HG03575 (cell line): ENCODE measurements around the gene CDC37L1.
A peak's percentile ranks its signal among the peaks of the same experiment; 100 is the strongest.

Source experiments
- ATAC-seq: cut with Tn5 transposase; IDR thresholded peaks from one replicate; pipeline ENCODE4 v1.9.1; 2021; ENCODE audit not compliant: unreplicated experiment, insufficient number of reproducible peaks, low FRiP score; ENCODE audit errors: extremely low read depth

The CDC37L1 gene

DNA sequence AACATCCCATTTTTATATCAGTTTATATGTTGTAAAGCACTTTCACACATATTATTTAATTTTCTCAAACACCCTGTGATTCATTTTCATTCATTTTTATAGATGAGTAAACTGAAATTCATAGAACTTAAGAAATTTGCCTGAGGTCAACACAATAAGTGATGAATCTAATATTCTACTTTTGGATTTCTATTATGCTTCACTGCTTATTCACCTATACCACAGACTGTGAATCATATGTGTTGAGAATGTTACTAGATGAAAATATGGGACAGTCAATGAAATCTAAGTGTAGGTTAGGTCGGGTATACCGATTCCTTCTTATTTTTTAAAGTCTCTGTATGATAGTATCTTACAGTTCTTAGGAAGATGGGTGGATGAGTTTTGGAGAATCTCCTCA, 24.8 kb downstream of the CDC37L1 start:
- no peak for ATAC-seq

DNA sequence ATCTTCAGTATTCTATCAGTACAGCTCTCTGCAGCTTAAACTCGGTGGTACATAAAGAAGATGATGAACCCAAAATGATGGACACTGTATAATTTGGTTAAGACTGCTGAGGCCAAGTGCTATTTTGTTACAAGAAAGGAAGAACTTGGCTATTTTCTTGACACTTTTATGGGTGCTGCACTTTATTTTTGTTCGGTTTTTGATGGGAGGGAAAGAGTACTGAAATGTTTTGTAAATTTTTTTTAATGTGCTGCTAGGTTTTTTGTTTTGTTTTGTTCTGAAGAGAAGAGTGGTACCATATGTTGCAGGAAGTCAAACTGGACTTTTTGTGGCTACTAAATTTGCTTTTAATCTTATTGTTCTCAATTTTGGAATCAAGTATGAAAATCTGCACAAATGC, 26.7 kb downstream of the CDC37L1 start:
- no peak for ATAC-seq

DNA sequence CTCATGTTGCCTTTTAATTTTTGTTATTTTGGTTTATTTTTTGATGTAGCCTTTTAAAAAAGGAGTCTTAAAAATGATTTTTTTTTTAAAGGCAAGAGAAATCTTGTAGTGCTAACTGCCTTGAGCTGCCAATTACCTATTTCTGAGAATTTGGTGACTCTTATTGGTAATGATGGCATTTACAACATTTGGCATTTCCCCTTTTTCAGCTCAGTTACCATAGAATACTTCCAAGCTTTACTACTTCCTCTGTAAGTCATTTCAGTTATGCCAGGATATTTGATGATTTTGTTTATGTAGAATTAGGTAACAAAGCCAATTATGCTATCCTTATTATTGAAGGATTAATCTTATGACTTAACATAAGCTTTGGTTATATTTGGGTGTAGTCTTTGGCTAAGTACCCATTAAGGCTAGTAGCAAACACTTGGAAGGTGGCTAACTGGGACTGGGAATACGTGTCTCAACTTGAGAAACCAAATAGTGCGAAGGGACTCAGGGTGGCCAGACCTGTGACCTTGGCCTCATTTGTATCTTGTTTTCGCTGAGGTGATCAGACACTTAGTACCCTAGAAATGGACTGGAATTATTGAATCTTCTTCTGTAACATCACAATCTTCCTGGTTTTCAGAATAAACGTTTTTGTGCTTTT, 27.7 kb downstream of the CDC37L1 start:
- ATAC-seq, result no peak

DNA sequence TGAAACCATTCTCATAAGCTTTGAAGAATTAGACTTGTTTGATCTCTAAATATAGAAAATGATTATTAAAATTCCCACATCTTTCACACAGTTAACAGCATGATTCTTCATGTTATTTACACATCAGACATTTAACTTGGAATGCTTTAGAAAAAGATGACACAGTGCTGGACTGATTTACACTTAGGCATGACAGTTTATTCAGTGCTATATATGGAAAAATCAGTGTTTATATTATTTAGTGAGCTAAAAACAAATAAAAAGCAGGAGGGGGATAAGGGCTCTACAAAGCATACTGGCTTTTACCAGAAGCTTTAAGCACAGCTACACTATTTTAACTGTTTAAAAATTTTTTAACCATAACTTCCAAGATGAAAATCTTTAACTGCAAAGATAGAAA, 30.0 kb downstream of the CDC37L1 start:
- ATAC-seq, result no peak

DNA sequence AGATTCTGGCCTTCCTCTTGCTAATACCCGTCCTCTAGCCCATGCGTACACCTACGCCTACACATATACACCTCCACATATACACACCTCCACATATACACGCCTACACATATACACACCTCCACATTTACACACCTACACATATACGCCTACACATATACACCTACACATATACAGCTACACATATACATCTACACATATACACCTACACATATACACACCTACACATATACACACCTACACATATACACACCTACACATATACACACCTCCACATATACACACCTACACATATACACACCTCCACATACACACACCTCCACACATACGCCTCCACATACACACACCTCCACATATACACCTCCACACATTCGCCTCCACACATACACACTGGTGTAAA, 34.5 kb downstream of the CDC37L1 start:
- ATAC-seq, result no peak

DNA sequence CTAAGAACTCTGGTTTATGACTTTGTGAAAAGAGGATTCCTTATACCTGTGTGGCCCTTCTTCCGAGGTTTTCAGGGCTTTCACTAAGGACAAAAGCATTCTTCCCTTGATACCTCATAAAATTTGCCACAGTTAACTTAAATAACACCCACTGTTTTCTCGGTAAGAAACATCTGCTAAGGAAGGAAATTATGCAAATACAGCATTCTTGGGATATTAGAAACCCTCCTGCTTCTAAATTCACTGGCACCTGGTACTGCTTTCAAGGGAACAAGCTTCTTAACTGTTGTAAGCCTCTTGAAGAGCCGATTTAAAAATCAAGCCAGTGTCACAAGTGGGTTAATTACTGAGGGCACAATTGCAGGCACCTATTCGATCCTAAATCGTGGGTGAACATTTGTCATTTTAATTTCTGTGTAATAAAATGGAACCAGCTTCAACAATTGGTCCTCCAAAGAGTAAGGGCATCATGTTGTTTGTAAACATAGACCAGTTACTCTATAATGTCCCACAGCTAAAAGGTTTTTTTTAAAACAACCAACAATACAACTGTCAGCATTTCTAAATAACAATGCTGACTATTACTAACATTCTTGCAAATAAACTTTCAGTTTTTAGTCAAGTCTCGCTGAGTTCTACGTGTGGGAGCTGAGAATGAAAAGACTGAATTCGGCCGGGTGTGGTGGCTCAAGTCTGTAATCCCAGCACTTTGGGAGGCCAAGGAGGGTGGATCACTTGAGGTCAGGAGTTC, 35.1 kb downstream of the CDC37L1 start:
- ATAC-seq, result no peak

DNA sequence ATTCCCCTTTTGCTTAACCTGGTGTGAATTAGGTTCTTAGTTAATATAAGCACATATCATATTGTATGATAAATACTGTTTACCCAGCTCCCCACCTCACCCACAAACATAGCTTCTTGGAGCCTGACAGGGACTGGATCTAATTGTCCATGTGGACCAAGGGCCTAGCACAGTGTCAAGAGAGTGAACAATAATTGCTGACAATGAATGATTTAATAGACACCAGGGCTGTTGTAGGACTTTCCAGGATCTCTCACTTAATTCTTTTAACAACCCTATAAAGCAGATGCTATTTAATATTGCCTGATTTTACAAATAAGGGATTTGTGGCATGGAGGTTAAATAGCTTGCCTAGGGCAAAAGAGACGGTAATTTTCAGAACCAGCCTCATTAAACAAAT, 36.8 kb downstream of the CDC37L1 start:
- ATAC-seq, result no peak

DNA sequence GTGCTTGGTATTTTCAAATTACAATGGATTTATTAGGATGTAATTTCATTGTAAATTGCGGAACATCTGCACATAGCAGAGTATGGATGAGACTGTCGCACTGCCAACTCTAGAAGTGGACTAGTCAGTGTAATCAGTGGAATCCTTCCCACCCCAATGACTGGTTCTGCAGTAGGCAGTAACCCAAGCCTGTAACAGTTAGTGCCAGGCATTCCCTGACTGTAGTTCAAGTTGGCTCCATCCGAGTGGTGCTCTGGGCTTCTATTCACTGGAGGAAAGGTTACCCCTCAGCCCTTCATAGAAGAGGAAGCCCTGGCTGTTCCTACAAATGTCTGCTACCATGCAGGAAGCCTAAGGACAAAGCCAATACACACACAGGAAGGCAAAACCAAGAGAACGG, 38.4 kb downstream of the CDC37L1 start:
- ATAC-seq, result no peak

DNA sequence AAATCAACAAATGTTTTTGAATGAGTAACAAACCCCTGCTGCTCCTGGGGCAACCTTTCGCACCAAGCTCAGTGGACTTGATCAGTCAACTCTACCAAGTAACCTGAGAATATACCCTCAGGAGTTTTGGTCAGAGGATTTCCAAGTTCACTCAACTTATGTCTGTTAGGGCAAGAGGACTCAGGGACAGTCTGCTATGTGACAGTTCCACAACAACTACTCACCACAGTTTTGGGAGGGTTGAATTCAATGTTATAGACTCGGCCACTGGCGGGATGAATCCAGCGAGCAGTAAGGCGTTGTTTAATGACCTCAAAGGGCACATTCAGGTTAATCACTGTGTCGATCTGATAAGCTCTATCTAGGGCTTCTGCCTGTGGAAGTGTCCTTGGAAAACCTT, 39.5 kb downstream of the CDC37L1 start:
- ATAC-seq, result no peak

DNA sequence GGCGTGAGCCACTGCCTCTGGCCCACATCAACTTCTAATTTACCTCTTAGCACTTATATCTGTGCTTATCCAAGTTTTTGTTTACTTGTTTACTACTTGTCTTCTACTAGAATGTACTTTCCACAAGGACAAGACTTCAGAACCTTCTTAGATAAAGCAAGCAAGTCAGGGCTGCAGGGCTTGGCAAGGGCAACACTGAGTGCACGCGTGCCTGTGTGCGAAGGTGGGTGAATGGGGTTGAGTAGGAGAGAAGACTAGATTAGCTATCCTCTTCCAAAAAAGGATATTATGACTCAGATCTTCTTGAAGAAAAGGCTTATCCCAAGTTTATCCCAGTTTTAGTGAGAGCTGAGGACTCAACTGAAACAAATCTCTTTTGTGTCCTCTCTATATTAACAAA, 42.4 kb downstream of the CDC37L1 start:
- ATAC-seq, result no peak

DNA sequence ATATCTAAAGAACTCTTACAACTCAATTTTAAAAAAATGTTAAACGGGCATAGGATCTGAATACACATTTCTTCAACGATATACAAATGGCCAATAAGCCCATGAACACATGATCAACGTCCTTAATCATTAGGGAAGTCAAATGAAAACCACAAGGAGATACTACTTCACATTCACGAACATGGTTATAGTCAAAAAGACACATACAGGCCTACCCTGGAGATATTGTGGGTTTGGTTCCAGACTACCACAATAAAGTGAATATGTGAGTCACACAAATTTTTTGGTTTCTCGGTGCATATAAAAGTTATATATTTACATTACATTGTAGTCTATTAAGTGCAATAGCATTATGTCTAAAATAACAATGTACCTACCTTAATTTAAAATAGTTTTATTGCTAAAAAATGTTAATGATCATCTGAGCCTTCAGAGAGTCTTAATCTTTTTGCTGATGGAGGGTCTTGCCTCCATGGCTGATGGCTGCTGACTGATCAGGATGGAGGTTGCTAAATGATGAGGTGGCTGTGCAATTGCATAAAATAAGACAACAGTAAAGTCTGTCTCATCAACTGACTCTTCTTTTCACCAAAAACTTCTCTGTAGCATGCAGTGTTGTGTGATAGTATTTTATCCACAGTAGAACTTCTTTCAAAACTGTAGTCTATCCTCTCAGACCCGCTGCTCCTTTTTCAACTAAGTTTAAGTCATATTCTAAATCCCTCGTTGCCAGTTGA, 46.5 kb downstream of the CDC37L1 start:
- ATAC-seq, result no peak

DNA sequence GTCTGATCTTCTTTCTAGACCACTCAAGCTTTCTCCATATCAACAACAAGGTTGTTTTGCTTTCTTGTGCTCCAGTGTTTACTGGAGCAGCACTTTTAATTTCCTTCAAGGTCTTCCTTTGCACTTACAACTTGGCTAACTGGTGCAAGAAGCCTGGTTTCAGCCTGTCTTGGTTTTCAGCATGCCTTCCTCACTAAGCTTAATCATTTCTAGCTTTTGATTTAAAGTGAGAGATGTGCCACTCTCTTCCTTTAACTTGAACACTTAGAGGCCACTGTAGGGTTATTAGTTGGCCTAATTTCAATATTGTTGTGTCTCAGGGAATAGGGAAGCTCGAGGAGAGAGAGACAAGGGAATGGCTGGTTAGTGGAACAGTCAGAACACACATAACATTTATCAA, 48.2 kb downstream of the CDC37L1 start:
- ATAC-seq, result no peak

DNA sequence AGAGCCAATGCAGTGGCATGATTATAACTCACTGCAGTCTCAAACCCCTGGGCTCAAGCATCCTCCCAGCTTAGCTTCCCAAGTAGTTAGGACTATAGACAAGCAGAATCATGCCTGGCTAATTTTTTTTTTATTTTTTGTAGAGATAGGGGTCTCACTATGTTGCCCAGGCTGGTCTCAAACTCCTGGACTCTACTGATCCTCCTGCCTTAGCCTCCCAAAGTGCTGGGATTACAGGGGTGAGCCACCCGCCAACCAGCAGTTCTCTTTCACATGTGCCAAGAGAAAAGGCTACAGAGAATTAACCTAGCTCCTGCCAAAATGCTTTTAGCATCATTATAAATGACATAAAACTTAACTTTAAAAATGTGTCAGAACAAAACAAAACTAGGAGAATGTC, 53.5 kb downstream of the CDC37L1 start:
- no peak for ATAC-seq

DNA sequence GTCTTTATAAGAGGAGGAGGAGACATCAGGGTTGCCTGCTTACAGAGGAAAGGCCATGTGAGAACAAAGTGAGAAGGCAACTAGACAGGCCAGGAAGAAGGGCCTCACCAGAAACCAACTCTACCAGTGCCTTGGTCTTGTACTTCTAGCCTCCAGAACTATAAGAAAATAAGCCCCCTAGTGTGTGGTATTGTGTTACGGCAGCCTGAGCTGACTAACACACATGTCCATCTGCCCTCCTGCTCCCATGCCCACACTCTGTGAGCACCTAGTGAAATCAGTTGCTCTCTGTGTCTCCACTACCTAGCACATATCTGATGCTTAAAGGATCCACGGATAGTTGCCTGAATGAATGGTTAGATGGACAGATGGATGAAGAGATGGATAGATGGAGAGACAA, 54.8 kb downstream of the CDC37L1 start:
- no peak for ATAC-seq

DNA sequence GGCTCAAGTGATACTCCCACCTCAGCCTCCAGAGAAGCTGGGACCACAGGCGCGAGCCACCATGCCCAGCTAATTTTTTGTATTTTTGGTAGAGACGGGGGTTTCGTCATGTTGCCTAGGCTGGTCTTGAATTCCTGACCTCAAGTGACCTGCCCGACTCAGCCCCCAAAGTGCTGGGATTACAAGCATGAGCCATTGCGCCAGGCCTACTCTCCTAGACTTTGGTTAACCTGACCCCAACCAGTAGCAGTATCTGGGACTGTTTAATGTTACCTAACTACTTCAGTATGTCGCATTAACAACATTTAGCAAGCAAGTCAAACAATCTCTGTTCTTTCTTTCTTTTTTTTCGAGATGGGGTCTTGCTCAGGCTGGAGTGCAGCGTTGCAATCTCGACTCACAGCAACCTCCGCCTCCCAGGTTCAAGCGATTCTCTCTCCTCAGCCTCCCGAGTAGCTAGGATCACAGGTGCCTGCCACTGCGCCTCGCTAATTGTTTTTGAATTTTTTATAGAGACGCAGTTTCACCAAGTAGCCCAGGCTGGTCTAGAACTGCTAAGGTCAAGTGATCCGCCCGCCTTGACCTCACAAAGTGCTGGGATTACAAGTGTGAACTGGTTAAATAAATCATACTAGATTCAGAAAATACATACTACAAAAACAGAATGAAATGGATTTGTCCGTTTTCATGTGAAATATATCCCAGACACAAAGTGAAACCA, 59.7 kb downstream of the CDC37L1 start:
- ATAC-seq, result no peak

DNA sequence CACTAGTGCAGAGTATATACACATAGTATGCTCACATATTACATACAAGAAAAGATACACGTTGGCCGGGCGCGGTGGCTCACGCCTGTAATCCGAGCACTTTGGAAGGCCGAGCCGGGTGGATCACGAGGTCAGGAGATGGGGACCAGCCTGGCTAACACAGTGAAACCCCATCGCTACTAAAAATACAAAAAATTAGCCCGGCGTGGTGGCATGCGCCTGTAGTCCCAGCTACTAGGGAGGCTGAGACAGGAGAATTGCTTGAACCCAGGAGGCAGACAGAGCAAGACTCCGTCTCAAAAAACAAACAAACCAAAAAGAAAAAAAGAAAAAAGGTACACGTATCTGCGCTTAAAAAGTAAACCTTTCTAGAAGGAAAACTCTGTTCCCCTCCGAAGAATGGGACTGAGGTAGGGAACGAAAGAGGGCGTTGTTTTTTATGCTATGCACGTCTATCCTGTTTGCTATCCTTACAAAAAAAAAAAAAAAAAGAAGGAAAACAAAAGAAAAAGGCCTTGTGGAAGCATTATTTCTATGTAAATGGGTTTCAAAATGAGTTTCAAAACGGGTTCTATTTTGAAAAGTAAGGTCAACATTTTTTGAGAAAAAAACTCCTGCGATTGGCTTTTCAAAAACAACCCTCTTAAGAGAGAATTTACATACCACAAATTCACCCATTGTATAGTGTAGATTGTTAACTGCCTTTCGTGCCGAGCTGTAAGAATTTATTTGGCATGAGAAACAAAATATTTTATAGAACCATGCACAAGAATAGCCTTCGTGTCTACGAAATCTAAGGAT, 60.4 kb downstream of the CDC37L1 start:
- no peak for ATAC-seq

DNA sequence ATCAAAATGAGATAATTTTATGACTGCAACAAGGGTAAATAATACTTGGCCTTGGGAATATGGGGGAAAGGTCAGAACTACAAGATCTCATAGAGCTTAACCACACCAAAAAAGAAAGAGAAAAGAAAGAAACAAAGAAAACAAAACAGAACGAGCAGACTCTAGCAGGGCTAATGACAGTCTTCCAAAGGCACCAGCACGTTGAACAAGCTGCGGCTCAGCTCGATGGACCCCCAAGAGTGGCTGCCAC, 60.9 kb downstream of the CDC37L1 start:
- no peak for ATAC-seq

DNA sequence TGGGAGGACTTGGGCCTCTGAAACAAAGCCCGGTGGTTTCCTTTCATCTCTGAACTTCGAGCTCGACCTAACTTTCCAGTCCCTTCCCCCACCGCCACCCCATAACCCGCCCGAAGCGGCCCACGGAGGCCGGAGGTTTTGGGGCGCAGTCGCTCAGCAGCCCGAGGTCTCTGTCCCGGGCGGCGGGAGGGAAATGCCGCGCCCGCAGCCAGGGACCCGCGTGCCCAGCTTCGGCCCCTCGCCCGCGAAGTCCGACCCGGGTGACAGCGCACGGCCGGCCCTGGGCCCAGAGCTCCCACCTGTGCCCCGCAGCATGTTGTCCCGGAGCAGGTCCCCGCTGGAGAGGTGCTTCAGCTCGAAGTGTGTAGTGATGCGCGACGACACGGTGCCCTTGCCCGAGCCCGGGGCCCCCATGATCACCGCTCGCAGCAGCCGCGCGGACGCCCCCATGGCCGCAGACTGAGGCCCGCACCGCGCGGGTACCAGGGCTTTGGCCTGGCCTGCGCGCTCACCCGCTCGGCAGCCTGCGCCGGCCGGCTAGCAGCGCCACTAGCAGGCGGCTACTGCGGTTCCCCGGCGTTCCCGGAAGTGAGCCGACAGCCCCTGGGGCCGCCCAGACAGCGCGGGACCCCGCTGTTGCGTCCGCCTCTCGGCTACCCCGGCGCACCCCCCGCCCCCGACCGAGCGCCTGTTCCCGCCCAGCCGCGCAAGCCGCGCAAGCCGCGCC, 61.4 kb downstream of the CDC37L1 start, which contains the start of gene AK3:
TSS of gene AK3 (minus strand) at position 565 of the 727 bp plus-strand sequence. CDS start at position 450, 115 bp downstream.
- peak; percentile 44 for ATAC-seq
